HG03064 (cell line): Measurements from ENCODE around the gene PEPD.

Source experiments
- ATAC-seq: cut with Tn5 transposase; IDR thresholded peaks from one replicate; pipeline ENCODE4 v1.9.1; 2021; ENCODE audit warnings: low read depth; ENCODE audit not compliant: unreplicated experiment

The PEPD gene

GRCh38 chr19:33412601-33413425 lies 108.8 kb downstream of the PEPD start:
- no peak for ATAC-seq

DNA sequence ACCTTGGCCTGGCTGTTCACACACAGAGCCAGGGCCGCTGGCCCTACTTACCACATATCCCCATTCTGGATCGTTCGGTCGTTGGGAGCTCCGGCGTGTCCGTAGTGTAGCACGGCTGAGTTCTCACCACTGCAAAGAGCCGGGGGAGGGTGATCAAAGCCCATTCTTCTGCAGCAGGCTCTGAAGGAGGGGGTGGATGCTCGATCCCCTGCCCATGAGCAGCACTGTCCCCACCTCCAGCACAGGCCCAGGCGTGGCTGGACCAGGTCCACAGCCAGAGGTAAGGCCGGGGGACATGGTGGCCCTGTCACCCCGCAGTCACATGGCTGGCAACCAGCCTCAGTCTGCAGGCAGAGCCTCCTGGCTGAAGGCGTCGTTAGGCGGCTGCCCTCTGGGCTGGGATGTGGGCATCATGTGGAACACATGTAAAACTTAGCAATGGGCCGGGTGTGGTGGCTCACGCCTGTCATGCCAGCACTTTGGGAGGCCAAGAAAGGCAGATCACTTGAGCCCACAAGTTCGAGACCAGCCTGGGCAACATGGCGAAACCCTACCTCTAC lies 109.9 kb downstream of the PEPD start:
- no peak for ATAC-seq

DNA sequence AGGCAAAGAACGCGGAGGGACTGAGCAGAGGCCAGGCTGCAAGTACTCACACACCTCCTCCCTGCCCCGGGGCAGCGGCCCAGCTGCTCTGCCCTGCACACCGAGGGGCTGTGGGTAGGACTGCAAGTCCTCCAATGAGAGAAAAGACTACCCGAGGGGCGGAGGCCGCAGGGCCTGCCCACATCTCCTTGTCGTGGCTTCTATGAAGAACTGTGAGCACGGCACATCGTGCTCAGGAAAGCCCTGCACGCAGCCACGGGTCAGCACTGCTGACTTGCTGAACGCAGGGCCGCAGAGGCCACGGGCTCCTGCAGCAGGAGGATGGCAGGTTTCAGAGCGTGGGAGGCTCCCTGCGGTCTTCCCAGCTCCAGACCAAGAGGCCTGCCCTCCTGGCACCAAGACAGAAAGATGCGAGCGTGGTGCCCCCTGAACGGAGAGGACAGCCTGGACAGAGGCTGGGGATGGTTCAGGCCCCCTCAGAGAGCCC lies 110.6 kb downstream of the PEPD start:
- ATAC-seq = no peak

DNA sequence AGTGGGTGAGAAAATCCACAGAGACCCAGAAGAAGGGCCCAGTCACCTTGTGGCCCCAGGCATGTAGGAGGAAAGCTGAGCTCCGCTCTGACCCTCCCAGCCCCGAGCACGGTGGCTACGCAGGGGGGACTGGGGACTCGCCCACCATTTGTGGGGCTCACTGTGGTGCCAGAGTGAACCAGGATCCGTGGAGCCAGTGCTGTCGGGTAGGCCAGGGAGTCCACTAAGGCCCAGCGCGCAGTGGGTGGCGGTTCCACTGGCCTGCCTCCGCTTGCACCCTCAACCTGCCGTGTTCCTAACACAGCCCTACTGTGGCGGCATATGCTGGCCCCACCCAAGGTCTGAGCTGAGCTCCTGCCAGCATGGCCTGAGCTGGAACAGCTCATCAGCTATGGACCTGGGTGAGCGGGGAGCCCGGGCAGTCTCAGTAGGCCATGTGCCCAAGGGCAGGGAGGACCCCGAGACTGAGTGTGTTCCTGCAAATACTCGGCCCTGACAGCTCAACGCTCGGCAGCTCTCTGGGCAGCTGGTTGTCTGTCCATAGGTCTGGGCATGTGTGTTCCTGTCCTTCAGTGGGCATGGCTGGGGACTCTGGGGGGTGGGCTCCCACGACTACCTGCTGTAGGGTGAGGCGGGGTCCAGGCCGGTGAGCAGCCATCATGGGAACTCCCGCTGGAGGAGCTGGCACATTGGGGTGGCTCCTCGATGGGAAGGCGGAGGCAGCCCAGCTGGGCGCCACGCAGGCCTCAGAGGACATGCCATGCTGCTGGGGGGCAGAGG lies 111.5 kb downstream of the PEPD start:
- no peak for ATAC-seq

DNA sequence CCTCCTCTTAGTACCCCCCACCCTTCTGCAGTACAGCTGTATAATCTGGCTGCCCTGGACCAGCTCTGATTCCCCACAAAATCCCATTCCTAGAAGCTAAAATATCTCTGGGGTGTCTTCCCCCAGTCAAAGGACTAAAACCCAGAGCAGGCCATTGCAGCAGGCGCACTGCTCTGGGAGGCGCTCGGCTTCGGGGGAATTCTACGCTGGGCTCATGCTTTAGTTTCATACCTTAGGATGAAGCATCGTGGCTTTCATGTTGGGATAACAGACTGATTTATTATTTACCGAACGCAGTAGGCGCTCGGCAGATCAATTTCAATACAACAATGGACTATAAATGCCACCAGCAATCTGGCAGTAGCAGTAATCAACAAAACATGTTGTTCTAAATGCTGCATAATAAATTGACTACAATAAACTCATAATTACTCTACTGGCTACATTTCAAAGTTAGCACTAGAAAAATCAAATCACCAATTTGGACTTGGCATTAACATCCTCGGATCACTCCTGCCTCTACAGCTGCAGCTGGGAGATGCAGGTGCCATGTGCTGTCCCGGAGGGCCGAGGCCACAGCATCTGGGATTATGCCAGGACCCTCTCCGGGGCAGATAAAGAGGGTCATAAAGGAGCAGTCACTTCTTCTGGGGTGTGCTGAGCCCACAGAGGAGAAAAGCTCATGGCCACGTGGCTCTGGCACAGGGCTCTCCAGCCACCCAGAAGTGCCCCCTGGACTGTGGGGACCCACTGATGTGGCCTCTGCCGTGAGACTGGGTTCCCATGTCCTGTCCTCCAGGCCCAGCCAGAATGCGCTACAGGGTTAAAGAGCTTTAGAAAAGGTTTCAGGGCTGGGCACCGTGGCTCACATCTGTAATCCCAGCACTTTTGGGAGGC lies 112.8 kb downstream of the PEPD start:
- ATAC-seq = no peak

GRCh38 chr19:33408116-33408515 lies 113.5 kb downstream of the PEPD start:
- ATAC-seq = no peak

DNA sequence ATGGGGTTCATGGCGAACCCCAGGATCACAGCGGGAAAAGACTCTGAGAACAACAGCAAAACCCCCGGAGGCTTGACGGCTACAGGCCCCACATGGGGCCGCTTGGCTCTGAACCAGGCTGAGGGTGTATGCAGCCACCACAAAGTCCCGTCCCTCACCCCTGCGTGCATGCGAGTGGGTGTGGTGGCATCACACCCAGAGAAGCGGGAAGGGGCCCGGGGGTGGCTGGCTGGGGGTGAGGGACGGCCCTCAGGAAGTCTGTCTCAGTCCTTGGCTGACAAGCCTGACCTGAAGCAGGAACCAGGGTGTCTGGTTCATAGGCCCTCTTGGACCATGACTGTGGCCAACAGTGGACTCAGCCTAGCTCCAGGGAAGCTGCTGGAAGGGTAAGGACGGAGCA lies 113.9 kb downstream of the PEPD start:
- no peak for ATAC-seq

- no peak for ATAC-seq
Measured at GRCh38 chr19:33407140-33407551, 114.4 kb downstream of the PEPD start.

DNA sequence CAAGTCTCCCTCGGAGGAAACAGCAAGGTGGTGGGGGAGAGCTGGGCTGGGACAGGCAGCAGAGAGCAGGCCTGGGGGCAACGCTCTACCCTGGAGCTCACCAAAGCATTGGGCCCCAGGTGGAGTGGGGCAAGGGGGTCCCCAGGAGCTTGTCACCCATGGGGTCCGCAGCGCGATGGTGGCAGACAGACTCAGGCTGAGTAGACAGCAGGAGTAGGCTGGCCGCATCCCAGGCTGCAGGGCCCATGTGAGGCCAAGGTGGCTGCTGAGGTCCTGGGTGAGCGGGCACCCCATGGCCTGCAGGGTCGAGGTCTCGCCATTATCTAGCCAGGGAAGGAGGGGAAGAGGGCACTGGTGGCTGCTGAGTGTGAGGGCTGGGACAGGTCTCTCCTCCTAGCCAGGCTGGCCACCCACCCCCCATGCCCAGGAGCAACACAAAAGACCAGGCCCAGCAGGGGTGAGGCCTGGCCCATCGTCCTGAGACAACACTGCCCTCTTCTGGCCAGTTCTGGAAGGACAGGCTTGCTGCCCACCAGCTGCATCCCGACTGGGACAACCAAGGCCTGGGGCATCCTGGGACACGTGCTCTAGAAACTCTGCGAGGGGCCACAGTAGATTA lies 115.0 kb downstream of the PEPD start:
- ATAC-seq = no peak

DNA sequence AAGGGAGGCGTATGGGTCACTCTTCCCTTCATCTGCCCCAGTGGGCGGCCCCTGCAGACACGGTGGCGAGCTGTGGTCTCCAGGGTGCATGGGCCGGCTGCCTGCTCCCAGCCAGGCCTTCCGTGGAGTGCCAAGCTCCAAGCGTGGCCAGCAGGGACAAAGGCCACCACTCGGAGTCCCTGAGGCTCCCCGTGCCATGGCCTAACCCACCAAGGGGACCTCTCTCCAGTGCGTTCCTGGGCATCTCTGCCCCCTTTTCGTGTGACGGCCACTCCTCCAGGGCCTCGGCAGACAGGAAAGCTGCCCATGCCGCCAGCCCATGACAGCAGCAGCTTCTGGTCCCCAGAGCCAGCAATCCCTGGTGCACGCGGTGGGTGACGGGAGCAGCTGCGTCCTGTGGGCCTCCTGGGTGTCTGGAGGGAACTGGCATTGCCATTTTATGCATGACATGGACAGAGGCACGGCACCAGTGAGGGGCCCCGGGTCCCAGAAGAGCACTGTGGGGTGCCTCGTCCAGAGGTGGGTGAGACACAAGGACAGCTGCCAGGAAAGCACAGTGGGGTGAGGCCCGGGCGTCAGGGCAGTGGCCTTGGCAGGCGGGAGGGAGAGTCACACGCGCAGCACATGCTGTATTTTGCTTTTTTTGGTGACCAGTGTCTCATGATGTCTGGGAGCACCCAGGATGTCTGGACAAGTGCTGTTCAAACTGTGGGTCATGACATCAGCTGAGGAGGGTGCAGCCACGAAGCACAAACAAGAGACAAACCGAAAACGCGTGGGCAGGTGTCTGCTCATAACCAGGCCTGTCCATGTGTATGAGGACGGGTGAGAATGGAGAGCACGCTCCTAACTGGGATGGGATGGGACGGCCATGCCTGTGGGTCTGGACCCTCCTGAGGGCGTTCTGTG lies 115.8 kb downstream of the PEPD start:
- no peak for ATAC-seq

GRCh38 chr19:33405254-33405552 lies 116.4 kb downstream of the PEPD start:
- no peak for ATAC-seq

GRCh38 chr19:33404506-33405253 lies 116.9 kb downstream of the PEPD start:
- ATAC-seq = no peak

- no peak for ATAC-seq
Measured at GRCh38 chr19:33403973-33404304, 117.7 kb downstream of the PEPD start.

DNA sequence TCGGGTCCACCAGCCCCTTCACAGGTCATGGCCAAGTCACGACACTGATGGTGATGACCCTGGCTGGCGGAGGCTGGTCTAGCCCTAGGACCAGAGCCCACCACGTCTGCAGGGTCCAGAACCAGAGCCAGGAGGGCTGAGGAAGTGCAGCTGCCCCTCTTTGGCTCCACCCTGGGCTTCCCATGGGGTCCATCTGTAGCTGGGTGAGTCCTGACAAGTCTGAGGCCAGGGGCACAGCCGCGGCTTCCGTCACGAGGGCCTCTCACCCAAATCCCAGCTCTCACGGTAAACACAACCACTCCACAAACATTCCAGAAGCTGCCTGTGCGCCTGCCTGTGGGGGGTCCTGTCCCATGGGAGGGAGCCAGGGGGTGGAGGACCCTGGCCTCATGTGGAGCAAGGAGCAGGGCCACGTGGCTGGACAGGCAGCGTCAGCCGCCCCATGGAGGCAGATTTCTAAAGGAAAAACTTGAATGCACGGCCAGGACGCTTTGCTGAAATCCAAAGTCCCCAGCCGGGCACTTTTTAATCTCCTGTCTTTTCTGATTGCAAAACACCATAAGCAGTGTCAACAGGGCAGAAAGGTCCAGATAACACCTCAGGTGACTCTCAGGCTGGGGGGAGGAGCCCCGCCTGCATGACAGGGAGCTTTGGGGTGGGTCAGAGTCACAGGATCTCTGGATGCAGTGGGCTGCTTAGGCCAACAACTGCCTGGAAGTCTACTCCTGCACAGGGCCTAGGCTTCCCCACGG lies 118.2 kb downstream of the PEPD start:
- no peak for ATAC-seq

DNA sequence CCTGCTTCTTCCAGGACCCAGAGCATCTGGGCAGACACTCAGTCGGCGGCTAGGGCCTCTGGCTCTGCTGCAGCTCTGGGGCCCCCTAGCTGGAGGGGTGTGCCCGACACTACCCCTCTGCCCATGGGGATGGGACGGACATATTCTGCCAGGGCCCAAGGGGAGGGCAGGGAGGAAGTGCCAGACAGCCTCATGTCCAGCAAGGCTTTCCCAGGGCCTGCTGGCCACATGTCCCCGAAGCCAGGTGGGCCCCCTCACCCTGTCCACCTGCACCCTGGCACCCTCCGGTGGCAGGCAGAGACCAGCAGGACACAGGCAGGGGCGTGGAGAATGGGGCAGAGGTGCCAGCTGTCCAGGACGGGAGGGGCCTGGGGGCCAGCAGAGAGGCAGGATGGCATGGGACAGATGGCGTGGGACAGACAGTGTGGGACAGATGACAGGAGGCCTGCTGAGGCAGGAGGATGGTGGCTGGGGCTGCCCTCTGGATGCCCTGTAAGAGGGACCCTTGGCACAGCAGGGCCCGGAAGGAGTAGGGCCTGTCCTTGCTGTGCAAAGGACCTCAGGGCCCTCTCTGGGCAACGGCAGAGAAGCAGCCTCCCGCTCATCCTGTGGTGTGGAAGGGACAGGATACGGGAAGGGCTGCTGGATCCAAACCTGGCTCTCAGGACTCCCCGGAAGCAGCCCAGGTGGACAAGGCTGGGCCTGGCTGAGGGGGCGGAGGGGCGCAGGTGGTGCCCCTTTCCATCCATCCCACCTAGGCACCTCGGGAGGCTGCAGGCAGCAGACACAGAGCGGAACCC lies 119.0 kb downstream of the PEPD start:
- no peak for ATAC-seq

DNA sequence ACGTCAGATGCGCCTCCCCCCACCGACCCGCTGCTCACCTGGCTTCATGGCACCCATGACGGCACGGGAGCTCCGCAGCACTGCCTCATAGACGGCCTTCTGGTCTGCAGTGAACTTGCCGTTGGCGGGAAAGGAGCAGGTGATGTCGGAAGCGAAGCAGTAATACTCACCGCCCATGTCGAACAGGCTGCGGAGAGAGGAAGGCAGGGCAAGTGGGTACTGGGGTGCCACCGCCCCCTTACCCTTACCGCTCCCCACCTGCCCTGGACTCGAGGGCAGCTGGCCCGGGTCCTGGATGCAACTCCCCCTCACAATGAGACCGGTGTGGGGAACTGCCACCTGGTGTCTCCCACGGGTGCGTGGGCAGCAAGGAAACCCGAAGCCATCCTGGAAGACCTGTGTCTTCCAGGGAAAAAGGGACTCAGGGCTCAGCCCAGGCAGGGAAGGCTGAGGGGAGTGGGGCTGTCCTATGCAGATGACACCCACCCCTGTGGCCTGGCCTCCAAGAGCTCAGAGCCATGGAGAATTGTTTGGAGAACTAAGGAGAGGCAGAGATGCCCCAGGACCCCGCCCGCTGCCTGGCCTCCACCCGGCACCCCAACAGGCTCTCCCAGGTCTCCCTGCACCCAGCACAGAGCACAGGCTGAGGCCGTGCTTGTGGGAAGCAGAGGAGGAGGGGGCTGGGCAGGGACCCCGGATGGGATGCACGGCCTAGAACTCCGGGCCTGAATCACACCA lies 119.7 kb downstream of the PEPD start:
- ATAC-seq = no peak
